Cardiac muscle cell (in vitro differentiated cells and primary cell): ENCODE results near the gene GPR176. TPM values are rescaled to one million over a fixed set of nuclear protein-coding genes. Genes with fewer than 3 reads are reported as not detected.

Source experiments
- DNase-seq, 2 donors: peaks; one replicate each; pipeline versions ENCODE4 v3.0.0 to v3.0.0-alpha.2; 2010 to 2017; ENCODE audit warnings: low read depth in 1 of 2, low spot score in 1 of 2
- H3K27ac ChIP-seq: fragments of 200-600 bp; sonication (generic); 2 replicates; pipeline ENCODE4 v1.5.1; 2016
- H3K27me3 ChIP-seq: fragments of 200-600 bp; sonication (generic); 2 replicates; pipeline ENCODE4 v1.6.0; 2016; ENCODE audit warnings: control low read depth
- H3K36me3 ChIP-seq: fragments of 200-600 bp; sonication (generic); 2 replicates; pipeline ENCODE4 v1.5.1; 2016; ENCODE audit warnings: control low read depth
- H3K4me1 ChIP-seq: fragments of 200-600 bp; sonication (generic); 2 replicates; pipeline ENCODE4 v1.8.1; 2017; ENCODE audit warnings: low read depth, mild to moderate bottlenecking, mixed run types
- H3K4me3 ChIP-seq: fragments of 200-600 bp; sonication (generic); 2 replicates; pipeline ENCODE4 v1.5.1; 2016; ENCODE audit warnings: mild to moderate bottlenecking
- H3K9me3 ChIP-seq: fragments of 200-600 bp; sonication (generic); 2 replicates; pipeline ENCODE4 v1.5.1; 2017; ENCODE audit warnings: low read depth, mild to moderate bottlenecking, control low read depth
- polyA plus RNA-seq: library from polyadenylated mRNA; unstranded; fragments of >200 nt; fragmentation: Nextera tagmentation; extraction: Ambion mirVana; gene quantifications from 2 replicates; pipeline ENCODE4 v1.2.1, GENCODE V29; 2016
- total RNA-seq: library from RNA; depleted of rRNA; stranded (reverse); fragments of >200 nt; gene quantifications from 2 replicates; pipeline ENCODE4 v1.2.3, GENCODE V29; 2016
- TF ChIP-seq, protein P1 (sequence below): IDR thresholded peaks from 2 replicates; pipeline ENCODE4 v1.5.1; 2012; ENCODE audit warnings: low read depth, mild to moderate bottlenecking, low read length

The GPR176 gene
- total and polyA plus RNA-seq, 2 experiments from 2014 or later = 1.4 to 5.6 TPM

DNA sequence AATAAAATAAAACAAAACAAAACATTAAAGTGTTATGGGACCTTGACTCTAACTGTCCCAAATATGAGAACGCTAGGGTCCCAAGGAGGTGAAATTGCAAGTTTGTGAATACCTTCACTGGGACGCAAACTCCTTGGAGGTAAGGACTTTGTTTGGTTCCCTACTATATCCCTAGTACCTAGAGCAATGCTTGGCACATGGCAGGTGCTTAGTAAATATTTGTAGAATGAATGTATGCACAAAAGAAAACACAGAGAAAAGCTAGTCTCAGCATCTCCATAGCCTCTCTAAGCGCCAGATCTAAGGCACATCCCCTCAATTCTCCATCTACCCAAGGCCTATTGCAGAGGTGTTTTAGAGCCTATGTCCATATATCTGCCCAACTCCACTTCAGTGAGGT, 30.5 kb downstream of the GPR176 start:
- peaks cover 3% of the 10 kb centered on the region for H3K4me1 ChIP-seq
- no peaks in the 10 kb centered on the region for H3K36me3 ChIP-seq
- TF ChIP-seq, protein P1, sequence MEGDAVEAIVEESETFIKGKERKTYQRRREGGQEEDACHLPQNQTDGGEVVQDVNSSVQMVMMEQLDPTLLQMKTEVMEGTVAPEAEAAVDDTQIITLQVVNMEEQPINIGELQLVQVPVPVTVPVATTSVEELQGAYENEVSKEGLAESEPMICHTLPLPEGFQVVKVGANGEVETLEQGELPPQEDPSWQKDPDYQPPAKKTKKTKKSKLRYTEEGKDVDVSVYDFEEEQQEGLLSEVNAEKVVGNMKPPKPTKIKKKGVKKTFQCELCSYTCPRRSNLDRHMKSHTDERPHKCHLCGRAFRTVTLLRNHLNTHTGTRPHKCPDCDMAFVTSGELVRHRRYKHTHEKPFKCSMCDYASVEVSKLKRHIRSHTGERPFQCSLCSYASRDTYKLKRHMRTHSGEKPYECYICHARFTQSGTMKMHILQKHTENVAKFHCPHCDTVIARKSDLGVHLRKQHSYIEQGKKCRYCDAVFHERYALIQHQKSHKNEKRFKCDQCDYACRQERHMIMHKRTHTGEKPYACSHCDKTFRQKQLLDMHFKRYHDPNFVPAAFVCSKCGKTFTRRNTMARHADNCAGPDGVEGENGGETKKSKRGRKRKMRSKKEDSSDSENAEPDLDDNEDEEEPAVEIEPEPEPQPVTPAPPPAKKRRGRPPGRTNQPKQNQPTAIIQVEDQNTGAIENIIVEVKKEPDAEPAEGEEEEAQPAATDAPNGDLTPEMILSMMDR = no peak
- no peak overlapping the region for H3K4me3 ChIP-seq
- H3K27me3 ChIP-seq = no peaks in the 10 kb centered on the region
- H3K9me3 ChIP-seq = no peaks in the 10 kb centered on the region
- H3K27ac ChIP-seq = no peak overlapping the region
- no peak for DNase-seq

- no peak for DNase-seq
- TF ChIP-seq, protein P1 = no peak
- no peak overlapping the region for H3K27ac ChIP-seq
- H3K4me3 ChIP-seq = no peak overlapping the region
- H3K27me3 ChIP-seq = no peaks in the 10 kb centered on the region
- peaks cover 3% of the 10 kb centered on the region for H3K4me1 ChIP-seq
- H3K36me3 ChIP-seq = no peaks in the 10 kb centered on the region
- H3K9me3 ChIP-seq = no peaks in the 10 kb centered on the region
Measured at GRCh38 chr15:39888809-39889208, 31.3 kb downstream of the GPR176 start.

DNA sequence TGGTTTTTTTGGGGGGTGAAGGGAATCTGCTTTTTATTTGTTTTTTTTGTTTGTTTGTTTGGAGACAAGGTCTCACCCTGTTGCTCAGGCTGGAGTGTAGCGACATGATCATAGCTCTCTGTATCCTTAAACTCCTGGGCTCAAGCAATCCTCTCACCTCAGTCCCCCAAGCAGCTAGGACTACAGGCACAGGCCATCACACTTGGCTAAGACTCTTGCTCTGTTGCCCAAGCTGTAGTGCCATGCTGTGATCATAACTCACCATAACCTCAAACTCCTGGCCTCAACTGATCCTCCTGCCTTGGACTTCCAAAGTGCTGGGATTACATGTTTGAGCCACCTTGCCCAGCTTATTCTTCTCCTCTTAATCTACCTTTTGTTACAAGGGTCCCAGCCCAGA, 31.8 kb downstream of the GPR176 start:
- Histone ChIP-seq H3K36me3 (no peaks in the 10 kb centered on the region), H3K4me1 (peaks cover 3% of the 10 kb centered on the region), H3K9me3 (no peaks in the 10 kb centered on the region), H3K4me3 (no peak overlapping the region), H3K27me3 (no peaks in the 10 kb centered on the region), H3K27ac (no peak overlapping the region)
- TF ChIP-seq, protein P1 = no peak
- no peak for DNase-seq

GRCh38 chr15:39887832-39888231, 32.2 kb downstream of the GPR176 start:
- Histone ChIP-seq H3K4me3 (no peak overlapping the region), H3K36me3 (no peaks in the 10 kb centered on the region), H3K27ac (no peak overlapping the region), H3K9me3 (no peaks in the 10 kb centered on the region), H3K4me1 (peaks cover 3% of the 10 kb centered on the region), H3K27me3 (no peaks in the 10 kb centered on the region)
- TF ChIP-seq, protein P1 = peak; percentile 42
- DNase-seq = peak; percentile 13 to 50

DNA sequence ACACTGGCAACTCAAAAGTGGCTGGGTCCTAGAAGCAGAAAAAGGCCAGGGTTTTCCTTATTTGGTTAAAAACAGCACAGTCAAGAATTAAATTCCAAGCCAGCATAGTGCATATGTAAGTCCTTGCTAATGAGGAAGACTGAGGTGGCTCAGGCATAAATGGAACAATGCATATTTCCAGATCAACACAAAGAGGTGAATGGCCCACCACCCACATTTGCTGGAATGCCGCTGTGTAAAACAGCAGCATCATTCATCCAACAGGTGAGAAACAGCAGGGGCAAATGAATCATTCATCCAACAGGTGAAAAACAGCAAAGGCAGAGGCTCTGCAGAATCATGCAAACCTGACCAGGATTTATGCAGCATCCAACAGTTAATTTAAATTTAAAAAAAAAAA, 32.9 kb downstream of the GPR176 start:
- no peak overlapping the region for H3K4me3 ChIP-seq
- H3K27ac ChIP-seq = no peak overlapping the region
- no peaks in the 10 kb centered on the region for H3K36me3 ChIP-seq
- no peak for DNase-seq
- H3K9me3 ChIP-seq = no peaks in the 10 kb centered on the region
- H3K27me3 ChIP-seq = no peaks in the 10 kb centered on the region
- peaks cover 3% of the 10 kb centered on the region for H3K4me1 ChIP-seq
- TF ChIP-seq, protein P1 = no peak

DNA sequence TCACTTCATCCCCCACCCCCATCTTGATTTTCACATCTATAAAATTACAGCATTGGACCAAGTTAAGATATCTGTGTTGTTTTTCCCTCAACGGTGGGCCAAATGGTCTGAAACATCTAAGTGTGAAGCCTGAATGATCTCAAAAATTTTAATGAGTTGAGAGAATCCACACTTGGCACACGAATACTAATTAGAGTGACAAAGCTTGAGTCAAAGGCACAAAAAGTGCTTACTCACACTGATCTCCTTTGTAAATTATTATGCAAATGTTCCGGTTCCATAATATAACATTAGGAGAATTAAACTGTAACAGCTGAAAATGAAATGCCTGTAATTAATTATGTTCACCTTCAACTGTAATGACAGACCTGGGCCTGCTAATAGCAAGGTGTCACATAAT, 33.6 kb downstream of the GPR176 start:
- Histone ChIP-seq H3K4me1 (peaks cover 3% of the 10 kb centered on the region), H3K36me3 (no peaks in the 10 kb centered on the region), H3K27ac (no peak overlapping the region), H3K9me3 (no peaks in the 10 kb centered on the region), H3K4me3 (no peak overlapping the region), H3K27me3 (no peaks in the 10 kb centered on the region)
- DNase-seq = no peak
- TF ChIP-seq, protein P1 = no peak
